Testis (tissue), 2 donors: ENCODE data around the gene PTPRN2.

Experiments
- CTCF ChIP-seq, 3 experiments: fragments of 450-650 bp in 2 of 3; fragments of 200-600 bp in 1 of 3; sonication (generic) in 1 of 3; IDR thresholded peaks; one replicate each; pipeline ENCODE4 v1.5.1; 2016 to 2019; ENCODE audit warnings: antibody characterized with exemption in 3 of 3, mild to moderate bottlenecking in 2 of 3, moderate library complexity in 1 of 3
- POLR2A ChIP-seq: fragments of 450-650 bp; IDR thresholded peaks from one replicate; pipeline ENCODE4 v1.6.1; 2017; ENCODE audit warnings: antibody characterized with exemption, mild to moderate bottlenecking, moderate library complexity

- TF ChIP-seq CTCF (IDR thresholded peaks at IDR 0.05) (no peak), POLR2A (no peak)
Observed at GRCh38 chr7:157714166-157715070, 873.2 kb downstream of the PTPRN2 start.
